Right lobe of liver (tissue), 4 donors: ENCODE measurements around the gene SLC10A7.

Experiments used
- CTCF ChIP-seq, 4 donors: fragments of 200-600 bp in 3 of 4; fragments of 450-650 bp in 1 of 4; IDR thresholded peaks; one replicate each; pipeline versions ENCODE4 v1.5.1 to v1.8.0; 2016 to 2022; ENCODE audit warnings: antibody characterized with exemption in 4 of 4, mild to moderate bottlenecking in 2 of 4
- POLR2A ChIP-seq: fragments of 450-650 bp; IDR thresholded peaks from one replicate; pipeline ENCODE4 v1.6.1; 2017; ENCODE audit warnings: antibody characterized with exemption, mild to moderate bottlenecking
- donor health status: DM: no; HTN: no; CAD: no.
- donor health status: DM: no; HTN: no; CAD: no.
- donor health status: DM: no; HTN: yes; CAD: no.

GRCh38 chr4:146222313-146222712 is 299.4 kb downstream of the SLC10A7 start:
- TF ChIP-seq CTCF (IDR thresholded peaks at IDR 0.05) (no peak), POLR2A (no peak)
